Smooth muscle cell (in vitro differentiated cells): ENCODE measurements around the gene FGFBP2. TPM values are rescaled to one million over a fixed set of nuclear protein-coding genes. Genes with fewer than 3 reads are reported as not detected.

ENCODE experiments used
- DNase-seq: peaks from one replicate; lab custom pipeline; 2025; ENCODE audit not compliant: unreplicated experiment; lab: John Stamatoyannopoulos, UW
- H2AFZ ChIP-seq: fragments of 200-600 bp; sonication (generic); 2 replicates; pipeline ENCODE4 v1.6.0; 2016; ENCODE audit warnings: antibody characterized with exemption, low read depth, mild to moderate bottlenecking
- H3F3A ChIP-seq: fragments of 200-600 bp; sonication (generic); 2 replicates; pipeline ENCODE4 v1.6.0; 2017; ENCODE audit warnings: antibody characterized with exemption, low read depth
- H3K27ac ChIP-seq: fragments of 200-600 bp; sonication (generic); 2 replicates; pipeline ENCODE4 v1.5.1; 2016; ENCODE audit warnings: low read depth, mild to moderate bottlenecking
- H3K27me3 ChIP-seq: fragments of 200-600 bp; sonication (generic); 2 replicates; pipeline ENCODE4 v1.6.1; 2016; ENCODE audit warnings: low read depth, mild to moderate bottlenecking
- H3K36me3 ChIP-seq: fragments of 200-600 bp; sonication (generic); 2 replicates; pipeline ENCODE4 v1.5.1; 2016; ENCODE audit warnings: low read depth
- H3K4me1 ChIP-seq: fragments of 200-600 bp; sonication (generic); 2 replicates; pipeline ENCODE4 v1.5.1; 2016; ENCODE audit warnings: low read depth
- H3K4me2 ChIP-seq: fragments of 200-600 bp; sonication (generic); 2 replicates; pipeline ENCODE4 v1.6.0; 2016; ENCODE audit warnings: mild to moderate bottlenecking
- H3K4me3 ChIP-seq: fragments of 200-600 bp; sonication (generic); 2 replicates; pipeline ENCODE4 v1.5.1; 2016; ENCODE audit warnings: mild to moderate bottlenecking
- H3K79me2 ChIP-seq: fragments of 200-600 bp; sonication (generic); 2 replicates; pipeline ENCODE4 v1.6.0; 2016; ENCODE audit warnings: low read depth, mild to moderate bottlenecking
- H3K9ac ChIP-seq: fragments of 200-600 bp; sonication (generic); 2 replicates; pipeline ENCODE4 v1.6.0; 2016; ENCODE audit warnings: low read depth
- H3K9me3 ChIP-seq: fragments of 200-600 bp; sonication (generic); replicated peaks from 2 replicates; pipeline ENCODE4 v1.5.1; 2016; ENCODE audit warnings: low read depth
- H4K20me1 ChIP-seq: fragments of 200-600 bp; sonication (generic); 2 replicates; pipeline ENCODE4 v1.6.0; 2016; ENCODE audit warnings: low read depth
- CTCF ChIP-seq: fragments of 200-600 bp; sonication (generic); IDR thresholded peaks from 2 replicates; pipeline ENCODE4 v1.5.1; 2017; ENCODE audit warnings: borderline replicate concordance, mild to moderate bottlenecking, antibody characterized with exemption; ENCODE audit not compliant: insufficient read depth, poor library complexity, severe bottlenecking
- WGBS: methylation state at CpG from one replicate; pipeline ENCODE4 v1.1.7; 2016; ENCODE audit warnings: low lambda C conversion rate; 5-methylcytosine and 5-hydroxymethylcytosine counted together
- polyA plus RNA-seq: library from polyadenylated mRNA; unstranded; fragments of >200 nt; fragmentation: Nextera tagmentation; extraction: Ambion mirVana; gene quantifications from 2 replicates; pipeline ENCODE4 v1.2.1, GENCODE V29; 2016
- total RNA-seq: library from RNA; depleted of rRNA; stranded (reverse); fragments of >200 nt; gene quantifications from 2 replicates; pipeline ENCODE4 v1.2.3, GENCODE V29; 2014

Gene FGFBP2
- total and polyA plus RNA-seq, 2 experiments from 2014 or later, result not detected

- H3K27me3 ChIP-seq, result peaks cover 21% of the 10 kb centered on the region
- no peak overlapping the region for H2AFZ ChIP-seq
- no peak for TF ChIP-seq CTCF
- H3K4me2 ChIP-seq, result no peak overlapping the region
- no peak overlapping the region for H3K4me3 ChIP-seq
- H3K36me3 ChIP-seq, result no peaks in the 10 kb centered on the region
- no peak for DNase-seq
- H3K4me1 ChIP-seq, result no peaks in the 10 kb centered on the region
- 96% methylated on average over 5 of the region's 5 CpGs for WGBS
- no peak overlapping the region for H3K27ac ChIP-seq
- no peaks in the 10 kb centered on the region for H3K79me2 ChIP-seq
- H3K9ac ChIP-seq, result no peak overlapping the region
- no peaks in the 10 kb centered on the region for H4K20me1 ChIP-seq
- no peaks in the 10 kb centered on the region for H3K9me3 ChIP-seq
- no peaks in the 10 kb centered on the region for H3F3A ChIP-seq
Observed at GRCh38 chr4:15931451-15932210, 31.3 kb downstream of the FGFBP2 start.

- TF ChIP-seq CTCF, result no peak
- no peaks in the 10 kb centered on the region for H3K36me3 ChIP-seq
- no peaks in the 10 kb centered on the region for H3F3A ChIP-seq
- no peak overlapping the region for H3K4me2 ChIP-seq
- H3K9me3 ChIP-seq, result no peaks in the 10 kb centered on the region
- no peak overlapping the region for H3K4me3 ChIP-seq
- no peak overlapping the region for H3K27ac ChIP-seq
- WGBS, result 90% methylated on average over 7 of the region's 7 CpGs
- H3K79me2 ChIP-seq, result no peaks in the 10 kb centered on the region
- no peaks in the 10 kb centered on the region for H3K4me1 ChIP-seq
- no peak for DNase-seq
- H2AFZ ChIP-seq, result no peak overlapping the region
- H3K9ac ChIP-seq, result no peak overlapping the region
- H4K20me1 ChIP-seq, result no peaks in the 10 kb centered on the region
- H3K27me3 ChIP-seq, result peaks cover 22% of the 10 kb centered on the region
Observed at GRCh38 chr4:15930314-15930713, 32.7 kb downstream of the FGFBP2 start.

- TF ChIP-seq CTCF, result no peak
- H3K9ac ChIP-seq, result no peak overlapping the region
- no peaks in the 10 kb centered on the region for H3K36me3 ChIP-seq
- H3K27ac ChIP-seq, result no peak overlapping the region
- H3K4me1 ChIP-seq, result no peaks in the 10 kb centered on the region
- peaks cover 27% of the 10 kb centered on the region for H3K27me3 ChIP-seq
- no peaks in the 10 kb centered on the region for H3K79me2 ChIP-seq
- no peak overlapping the region for H3K4me3 ChIP-seq
- no peaks in the 10 kb centered on the region for H3K9me3 ChIP-seq
- no peaks in the 10 kb centered on the region for H4K20me1 ChIP-seq
- WGBS, result 82% methylated on average over 3 of the region's 3 CpGs
- DNase-seq, result no peak
- H3K4me2 ChIP-seq, result no peak overlapping the region
- no peak overlapping the region for H2AFZ ChIP-seq
- H3F3A ChIP-seq, result no peaks in the 10 kb centered on the region
Observed at GRCh38 chr4:15929540-15929939, 33.4 kb downstream of the FGFBP2 start.

DNA sequence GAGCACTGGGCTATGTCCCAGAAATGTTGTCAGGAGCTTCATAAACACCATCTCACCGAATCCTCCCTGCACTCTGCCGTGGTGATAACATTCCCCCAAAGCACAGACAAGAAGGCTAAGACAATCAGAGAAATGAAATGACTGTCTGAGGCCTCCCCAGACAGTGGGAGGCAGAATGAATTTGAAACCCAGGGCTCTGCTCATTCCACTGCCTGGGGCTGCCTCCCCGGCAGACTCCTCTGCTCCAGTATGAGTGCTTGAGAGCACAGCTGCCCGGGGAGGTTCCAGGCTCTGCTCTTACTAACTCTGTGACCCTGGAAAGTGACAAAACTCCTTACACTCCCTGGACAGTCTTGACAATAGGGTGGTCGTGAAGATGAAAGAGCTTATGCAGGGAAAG lies 34.1 kb downstream of the FGFBP2 start:
- WGBS, result 53% methylated on average over 5 of the region's 5 CpGs
- TF ChIP-seq CTCF, result no peak
- H3K9me3 ChIP-seq, result no peaks in the 10 kb centered on the region

More for the DNA sequence above, 34.1 kb downstream of the FGFBP2 start:
- H3K9ac ChIP-seq, result no peak overlapping the region
- no peak overlapping the region for H2AFZ ChIP-seq
- no peak for DNase-seq
- H3F3A ChIP-seq, result no peaks in the 10 kb centered on the region
- H3K4me1 ChIP-seq, result no peaks in the 10 kb centered on the region
- H3K36me3 ChIP-seq, result no peaks in the 10 kb centered on the region
- H3K4me2 ChIP-seq, result no peak overlapping the region
- no peak overlapping the region for H3K4me3 ChIP-seq
- H3K79me2 ChIP-seq, result no peaks in the 10 kb centered on the region
- H3K27me3 ChIP-seq, result peaks cover 33% of the 10 kb centered on the region
- no peak overlapping the region for H3K27ac ChIP-seq
- no peaks in the 10 kb centered on the region for H4K20me1 ChIP-seq
